ENCODE measurements around the gene FBXO4.
"Not testable (repeated sequence)": the region's sequence is repeated elsewhere in the genome, so short reads cannot be mapped to it uniquely, and the experiment has no call there.

The FBXO4 gene

DNA sequence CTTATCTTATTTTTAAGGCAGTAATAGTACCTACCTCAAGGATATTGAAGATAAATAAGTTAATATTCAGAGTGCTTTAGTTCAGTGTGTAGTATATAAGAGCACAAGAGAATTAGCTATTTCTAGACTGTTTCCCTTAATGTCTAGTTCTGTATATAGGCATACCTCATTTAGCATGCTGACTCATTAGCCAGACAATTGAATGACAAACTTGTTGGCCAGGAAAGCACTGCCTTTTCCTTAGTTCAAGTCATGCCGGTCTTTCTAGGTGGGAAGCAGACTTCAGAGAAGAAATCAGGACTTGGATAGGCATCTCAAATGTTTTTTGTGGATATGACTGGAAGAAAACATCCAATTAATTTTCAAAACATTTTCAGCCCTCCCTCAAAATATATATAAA is 3.2 kb upstream of the FBXO4 start:
- no peak for DNase-seq (ENCODE audit: low read depth)

DNA sequence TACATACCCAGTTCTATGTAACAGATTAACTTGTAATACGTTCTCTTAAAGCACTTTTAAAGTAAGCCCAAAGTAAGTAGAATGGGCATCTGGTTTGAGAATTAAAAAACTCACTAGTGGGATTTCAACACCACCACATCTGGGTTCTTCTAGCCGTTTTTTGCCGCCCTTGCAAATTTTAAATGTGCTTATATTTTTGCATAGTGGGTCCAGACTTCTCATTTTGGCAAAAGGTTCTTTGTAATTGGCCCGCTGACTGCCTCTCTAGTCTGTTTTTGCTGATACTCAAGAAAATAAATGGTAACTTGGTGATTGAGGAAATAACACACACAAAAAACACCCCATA is 582 bp upstream of the FBXO4 start:
- DNase-seq (ENCODE audit: low read depth) = no peak

DNA sequence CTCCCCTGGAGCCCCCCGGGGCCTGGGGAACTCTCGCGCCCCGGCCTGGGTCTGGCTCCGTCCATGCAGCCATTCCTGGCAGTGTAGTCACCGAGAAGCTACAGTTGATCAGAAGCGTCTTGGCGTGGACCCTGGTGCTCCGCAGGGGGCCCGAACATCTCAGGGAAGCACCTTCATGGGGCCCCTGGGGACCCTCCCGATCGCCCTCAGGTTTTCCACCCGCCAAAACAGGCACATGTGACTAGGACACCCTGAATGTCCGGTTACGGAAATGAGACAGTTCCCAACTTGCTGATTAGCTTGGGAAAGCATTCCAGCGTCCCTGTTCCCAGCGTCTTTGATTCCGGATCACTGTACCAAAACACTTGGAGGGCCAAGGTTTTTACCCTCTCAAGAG is 472 bp downstream of the FBXO4 start:
- no peak for DNase-seq (ENCODE audit: low read depth)

DNA sequence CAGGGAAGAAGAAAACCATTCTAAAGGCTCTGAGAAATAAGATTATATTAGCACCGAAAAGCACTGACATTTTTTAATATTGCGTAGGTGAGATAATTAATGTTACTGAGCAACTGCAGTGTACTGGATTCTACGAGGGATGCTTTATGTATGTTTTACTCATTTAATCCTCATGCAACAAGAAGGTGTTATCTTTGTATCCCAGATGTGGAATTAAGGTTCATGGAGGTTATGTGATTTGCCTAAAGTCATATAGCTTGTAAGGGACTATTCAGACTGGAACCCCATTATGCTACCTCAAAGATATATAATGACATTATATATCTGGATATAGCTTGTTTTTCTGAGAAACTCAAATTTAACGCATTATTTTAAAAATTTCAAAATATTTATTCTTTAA is 2.5 kb downstream of the FBXO4 start:
- DNase-seq (ENCODE audit: low read depth) = no peak

GRCh38 chr5:41929035-41929434 is 4.0 kb downstream of the FBXO4 start:
- DNase-seq (ENCODE audit: low read depth) = no peak

DNA sequence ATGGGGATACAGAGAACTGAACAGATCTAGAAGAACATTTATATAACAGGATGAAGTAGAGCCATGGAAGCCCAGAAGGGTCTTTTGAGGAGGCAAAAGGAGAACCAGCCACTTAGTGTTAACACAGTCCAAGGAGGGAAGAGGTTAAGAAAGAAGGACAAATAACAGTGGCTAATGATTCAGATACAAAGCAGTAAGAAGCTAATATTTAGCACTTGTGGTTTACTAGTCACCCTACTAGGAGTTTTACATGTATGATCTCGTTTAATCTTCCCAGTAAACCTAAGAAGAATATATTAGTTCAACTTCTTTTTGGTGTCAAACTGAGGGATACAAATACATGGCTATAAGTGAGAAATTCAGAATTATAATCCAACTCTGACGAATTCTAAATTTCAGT is 7.7 kb downstream of the FBXO4 start:
- DNase-seq (ENCODE audit: low read depth) = no peak

DNA sequence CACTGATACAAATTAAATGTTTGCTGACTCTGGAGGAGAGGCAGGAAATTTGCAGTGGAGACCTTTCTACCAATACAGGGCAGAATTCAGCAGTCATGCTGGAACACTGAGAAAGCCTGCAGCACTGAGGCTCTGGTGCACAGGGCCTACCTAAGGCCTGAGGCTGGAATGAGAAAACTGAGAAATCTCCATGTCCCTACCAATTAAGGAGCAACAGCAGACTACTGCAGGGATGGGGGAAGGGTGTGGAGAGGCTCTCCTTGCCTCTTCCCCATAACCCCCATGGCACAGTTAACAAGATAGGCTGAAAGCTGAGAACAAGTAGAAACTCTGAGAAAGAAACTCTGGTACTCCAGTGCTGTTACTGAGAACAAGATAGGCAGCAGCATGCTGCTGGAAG is 10.5 kb downstream of the FBXO4 start:
- no peak for DNase-seq (ENCODE audit: low read depth)

GRCh38 chr5:41940641-41941040 is 15.6 kb downstream of the FBXO4 start:
- DNase-seq (ENCODE audit: low read depth) = no peak

DNA sequence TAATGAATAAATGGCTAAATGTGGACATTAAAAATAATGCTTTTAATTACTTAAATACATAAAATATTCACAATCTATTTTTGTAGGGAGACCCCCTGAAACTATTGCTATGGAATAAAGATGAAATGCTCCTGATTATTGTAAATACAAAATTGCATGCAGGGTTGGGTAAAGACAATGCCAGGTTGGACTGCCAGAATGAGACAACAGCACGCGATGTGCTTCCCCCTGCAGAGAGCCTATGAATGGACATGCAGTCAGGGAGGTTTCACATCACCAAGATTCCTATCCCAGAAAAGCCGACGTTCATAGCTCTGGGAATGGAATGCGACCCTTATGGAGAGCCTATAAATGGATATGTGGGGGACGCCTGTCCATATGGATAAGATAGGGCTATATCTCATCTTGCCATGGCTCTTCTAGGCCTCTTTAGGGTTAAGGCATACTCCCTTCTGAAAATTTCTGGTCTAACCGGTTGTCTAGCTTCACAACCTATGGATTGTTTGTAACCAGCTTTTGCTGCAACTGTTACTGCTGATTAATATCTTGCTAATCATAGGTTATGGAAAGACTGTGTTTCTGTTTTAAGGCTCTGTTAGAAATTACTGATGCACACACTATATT is 20.4 kb downstream of the FBXO4 start:
- not testable (repeated sequence) for DNase-seq (ENCODE audit: low read depth)

DNA sequence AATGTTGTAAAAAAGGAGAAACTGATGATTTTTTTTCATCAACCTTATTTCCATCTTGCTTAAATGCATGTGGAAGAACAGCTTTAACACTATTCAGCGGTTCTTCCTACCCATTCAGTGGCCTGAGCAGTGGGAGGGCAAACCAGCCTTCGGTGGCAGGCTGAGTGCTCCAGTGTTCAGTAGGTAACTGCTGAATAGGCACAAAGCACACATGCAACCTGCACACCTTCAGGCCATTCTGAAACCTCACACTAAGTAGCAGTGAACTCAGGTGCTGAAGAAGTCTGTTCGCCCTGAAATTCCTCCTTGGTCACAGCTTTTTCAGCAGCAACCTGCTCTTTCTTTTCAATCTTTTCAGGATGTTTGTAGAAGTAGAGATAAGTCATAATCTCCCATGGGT is 26.1 kb downstream of the FBXO4 start:
- DNase-seq (ENCODE audit: low read depth) = no peak

DNA sequence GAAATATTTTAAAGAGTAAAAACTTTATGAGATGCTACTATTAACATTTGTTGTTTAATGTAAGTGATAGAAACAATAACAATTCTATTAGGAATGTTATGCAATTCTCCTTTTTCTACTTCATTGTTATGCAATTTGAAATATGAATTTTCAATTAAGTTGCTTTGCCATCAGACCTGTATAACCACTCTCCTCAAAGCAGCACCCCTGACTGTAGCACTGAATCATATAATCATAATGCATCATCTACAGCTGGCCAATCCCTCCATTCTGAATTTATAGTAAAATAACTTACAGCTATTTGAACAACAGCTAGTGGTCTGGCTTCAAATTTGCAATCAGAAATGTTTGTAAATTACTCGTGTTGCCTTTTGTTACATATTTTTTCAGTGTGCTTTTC is 29.2 kb downstream of the FBXO4 start:
- no peak for DNase-seq (ENCODE audit: low read depth)

GRCh38 chr5:41955432-41956024 is 30.4 kb downstream of the FBXO4 start:
- DNase-seq (ENCODE audit: low read depth) = no peak

- no peak for DNase-seq (ENCODE audit: low read depth)
Measured at GRCh38 chr5:41956943-41957342, 31.9 kb downstream of the FBXO4 start.

- DNase-seq (ENCODE audit: low read depth) = no peak
Measured at GRCh38 chr5:41960481-41960880, 35.4 kb downstream of the FBXO4 start.

GRCh38 chr5:41961736-41962135 is 36.7 kb downstream of the FBXO4 start:
- DNase-seq (ENCODE audit: low read depth) = no peak

DNA sequence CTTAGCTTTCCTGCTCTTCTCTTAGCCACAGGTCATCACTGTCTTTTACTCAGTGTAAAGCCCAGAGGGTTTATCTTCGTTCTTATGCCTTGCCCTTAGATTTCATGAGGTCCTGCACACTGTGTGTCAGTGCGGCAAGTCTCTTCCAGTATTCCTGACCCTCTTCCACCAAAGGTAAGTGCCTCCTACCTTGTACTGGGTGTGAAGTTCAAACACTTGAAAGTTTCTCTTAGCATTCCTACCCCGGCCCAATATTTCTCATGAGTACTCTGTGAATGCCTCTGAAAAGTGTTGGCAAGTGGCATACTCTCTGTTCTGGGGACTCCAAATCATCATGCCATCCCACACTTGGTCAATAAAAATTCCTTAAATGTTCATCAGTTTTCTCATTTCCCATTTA is 37.4 kb downstream of the FBXO4 start:
- DNase-seq (ENCODE audit: low read depth) = no peak

DNA sequence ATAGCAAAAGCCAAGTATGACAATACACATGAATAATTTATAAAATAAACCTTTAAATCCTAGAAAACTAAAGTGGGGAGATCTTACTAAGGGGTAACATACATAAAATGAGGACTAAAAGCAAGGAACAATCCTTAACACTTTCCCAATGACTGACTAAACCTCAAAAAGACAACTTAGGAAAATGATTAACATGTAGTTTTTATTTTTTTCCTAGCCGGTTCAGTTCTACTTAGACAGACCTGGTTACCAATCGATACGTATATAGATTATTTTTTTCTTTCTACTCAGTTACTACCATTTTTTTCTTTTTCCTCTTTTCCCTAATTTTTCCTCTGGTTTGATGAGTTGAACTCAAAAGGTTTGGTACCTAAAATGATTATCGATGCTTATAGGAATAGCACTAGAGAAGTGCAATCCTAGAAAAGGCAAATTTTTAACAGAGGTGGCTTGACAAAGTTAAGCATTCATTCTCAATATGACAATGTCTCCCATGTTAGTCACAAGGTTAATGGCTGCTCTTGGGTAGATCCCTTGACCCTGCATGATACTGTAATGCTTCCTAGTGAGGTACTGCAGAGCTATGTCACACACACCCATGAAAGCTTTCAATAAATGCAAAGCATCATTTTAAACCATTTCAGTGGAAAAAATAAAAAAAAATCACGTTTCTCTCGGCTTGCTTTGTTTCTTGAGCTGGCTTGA is 41.5 kb downstream of the FBXO4 start:
- DNase-seq (ENCODE audit: low read depth) = no peak

DNA sequence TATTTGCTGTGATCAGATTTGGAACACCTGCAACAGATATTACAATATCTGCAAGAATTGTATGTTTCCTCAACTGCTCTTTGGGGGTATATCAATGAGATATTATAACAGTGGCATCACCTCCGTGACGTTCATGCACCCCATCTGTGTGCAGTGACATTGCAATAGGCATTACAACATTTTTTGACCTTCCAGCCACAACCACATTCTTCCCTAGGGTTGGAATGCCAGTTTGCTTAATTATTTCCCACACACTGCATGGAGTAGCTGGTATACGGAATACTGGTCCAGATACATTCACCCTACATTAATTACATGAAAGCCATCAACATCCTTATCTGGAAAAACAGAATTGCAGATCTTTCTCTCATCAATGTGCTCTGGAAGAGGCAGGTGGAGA is 42.3 kb downstream of the FBXO4 start:
- DNase-seq (ENCODE audit: low read depth) = no peak

GRCh38 chr5:41968153-41968723 is 43.2 kb downstream of the FBXO4 start:
- DNase-seq (ENCODE audit: low read depth) = no peak

- no peak for DNase-seq (ENCODE audit: low read depth)
Measured at GRCh38 chr5:41973087-41973486, 48.0 kb downstream of the FBXO4 start.

GRCh38 chr5:41973887-41974286 is 48.8 kb downstream of the FBXO4 start:
- DNase-seq (ENCODE audit: low read depth) = no peak

DNA sequence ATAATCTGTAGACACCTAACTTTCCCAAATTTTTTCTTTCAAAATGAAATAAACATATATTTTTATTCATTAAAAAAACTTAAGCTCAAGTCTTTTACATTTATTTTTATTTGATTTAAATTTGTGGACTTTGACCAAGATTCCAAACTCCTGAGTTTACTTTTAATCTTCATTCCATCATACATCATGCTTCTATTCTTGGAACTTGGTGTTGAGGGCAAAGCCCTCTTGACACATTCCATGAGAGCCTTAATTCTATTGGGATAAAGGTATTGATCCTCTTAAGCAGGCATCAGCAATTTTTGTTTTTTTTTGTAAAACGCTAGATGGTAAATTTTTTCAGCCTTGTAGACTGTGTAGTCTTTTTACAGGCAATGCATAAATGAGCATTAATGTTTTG is 53.6 kb downstream of the FBXO4 start:
- no peak for DNase-seq (ENCODE audit: low read depth)

DNA sequence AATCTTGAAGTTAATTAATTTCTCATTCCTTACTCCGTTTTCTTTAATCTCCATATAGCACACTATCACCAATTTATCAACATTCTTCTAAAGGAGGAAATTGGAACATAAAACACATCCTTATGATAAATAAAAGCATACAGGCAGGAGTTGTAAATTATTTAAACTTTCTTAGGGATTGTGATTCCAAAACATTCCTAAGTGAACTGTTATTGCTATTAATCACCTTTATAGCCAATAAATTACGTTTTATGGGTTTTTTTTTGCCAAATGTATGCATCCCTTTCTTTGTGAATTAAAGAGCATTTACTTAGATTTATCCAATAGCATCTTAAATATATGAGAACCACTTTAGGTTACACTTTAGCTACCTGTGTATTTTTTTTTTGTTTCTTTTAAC is 55.3 kb downstream of the FBXO4 start:
- no peak for DNase-seq (ENCODE audit: low read depth)

- no peak for DNase-seq (ENCODE audit: low read depth)
Measured at GRCh38 chr5:41980870-41981269, 55.8 kb downstream of the FBXO4 start.

Data from activated T-helper 1 cell treated with Interleukin-2 at 50 U/mL for 16 hours (primary cell).